ENCODE measurements around the gene KCNT1. TPM values are rescaled to one million over a fixed set of nuclear protein-coding genes. Genes with fewer than 3 reads are reported as not detected.

KCNT1 gene
- polyA plus RNA-seq, 1 experiment, result not detected

GRCh38 chr9:135780626-135781025, 78.6 kb downstream of the KCNT1 start:
- no peaks in the 10 kb centered on the region; the same call in 1 of the 2 replicates for H3K9me3 ChIP-seq (ENCODE audit: control insufficient read depth, insufficient read depth, low read length)
- ChIA-PET CTCF (no interaction called here), POLR2A (no interaction called here)
- H3K4me3 ChIP-seq (ENCODE audit: low read depth, low read length), result no peak overlapping the region
- H3K27me3 ChIP-seq (ENCODE audit: control insufficient read depth, insufficient read depth, low read length), result peaks cover 12% of the 10 kb centered on the region
- TF ChIP-seq CTCF (IDR thresholded peaks at IDR 0.05; ENCODE audit: low read depth, low read length), result no peak
- no peak overlapping the region for H3K27ac ChIP-seq (ENCODE audit: low read depth, low read length)
- DNase-seq (ENCODE audit: low read depth, low spot score), result no peak

GRCh38 chr9:135782946-135783345, 81.0 kb downstream of the KCNT1 start:
- no peaks in the 10 kb centered on the region; the same call in 1 of the 2 replicates for H3K9me3 ChIP-seq (ENCODE audit: control insufficient read depth, insufficient read depth, low read length)
- ChIA-PET CTCF (no interaction called here), POLR2A (no interaction called here)
- no peak for TF ChIP-seq CTCF (IDR thresholded peaks at IDR 0.05; ENCODE audit: low read depth, low read length)
- no peak for DNase-seq (ENCODE audit: low read depth, low spot score)
- H3K27ac ChIP-seq (ENCODE audit: low read depth, low read length), result no peak overlapping the region
- no peak overlapping the region for H3K4me3 ChIP-seq (ENCODE audit: low read depth, low read length)
- peaks cover 12% of the 10 kb centered on the region for H3K27me3 ChIP-seq (ENCODE audit: control insufficient read depth, insufficient read depth, low read length)

- POLR2A ChIA-PET, result no interaction called here
- DNase-seq (ENCODE audit: low read depth, low spot score), result no peak
- CTCF ChIA-PET, result no interaction called here
- no peak overlapping the region for H3K4me3 ChIP-seq (ENCODE audit: low read depth, low read length)
- no peaks in the 10 kb centered on the region; the same call in 1 of the 2 replicates for H3K9me3 ChIP-seq (ENCODE audit: control insufficient read depth, insufficient read depth, low read length)
- peaks cover 13% of the 10 kb centered on the region for H3K27me3 ChIP-seq (ENCODE audit: control insufficient read depth, insufficient read depth, low read length)
- H3K27ac ChIP-seq (ENCODE audit: low read depth, low read length), result no peak overlapping the region
- TF ChIP-seq CTCF (IDR thresholded peaks at IDR 0.05; ENCODE audit: low read depth, low read length), result no peak; the same call in 1 of the 2 replicates
These were observed 81.7 kb downstream of the KCNT1 start for GRCh38 chr9:135783540-135784245.

- no peak overlapping the region for H3K27ac ChIP-seq (ENCODE audit: low read depth, low read length)
- H3K4me3 ChIP-seq (ENCODE audit: low read depth, low read length), result no peak overlapping the region
- H3K9me3 ChIP-seq (ENCODE audit: control insufficient read depth, insufficient read depth, low read length), result no peaks in the 10 kb centered on the region
- ChIA-PET CTCF (no interaction called here), POLR2A (no interaction called here)
- DNase-seq (ENCODE audit: low read depth, low spot score), result no peak
- H3K27me3 ChIP-seq (ENCODE audit: control insufficient read depth, insufficient read depth, low read length), result peaks cover 16% of the 10 kb centered on the region
- no peak for TF ChIP-seq CTCF (IDR thresholded peaks at IDR 0.05; ENCODE audit: low read depth, low read length)
These were observed 83.1 kb downstream of the KCNT1 start for GRCh38 chr9:135785013-135785575.

- Histone ChIP-seq H3K27me3 (ENCODE audit: control insufficient read depth, insufficient read depth, low read length) (peaks cover 16% of the 10 kb centered on the region), H3K27ac (ENCODE audit: low read depth, low read length) (no peak overlapping the region), H3K9me3 (ENCODE audit: control insufficient read depth, insufficient read depth, low read length) (no peaks in the 10 kb centered on the region), H3K4me3 (ENCODE audit: low read depth, low read length) (no peak overlapping the region)
- ChIA-PET CTCF (interaction anchor here (1.1 kb wide), 1 partner anchor 12 kb away, joined by 3 read pairs; no protein-coding TSS in a partner anchor), POLR2A (no interaction called here)
- TF ChIP-seq CTCF (IDR thresholded peaks at IDR 0.05; ENCODE audit: low read depth, low read length), result no peak
- no peak for DNase-seq (ENCODE audit: low read depth, low spot score)
These were observed 84.2 kb downstream of the KCNT1 start for GRCh38 chr9:135786146-135786690.

Measured in AG04450 (cell line).